Retinal pigment epithelial cell (primary cell): ENCODE results near the gene SLC25A11.
A peak's percentile ranks its signal among the peaks of the same experiment; 100 is the strongest.

ENCODE experiments used
- DNase-seq: peaks from one replicate; pipeline ENCODE4 v3.0.0-alpha.2; 2010; ENCODE audit warnings: low read depth
- H3K4me3 ChIP-seq: 2 replicates; pipeline ENCODE4 v1.5.1; 2011; ENCODE audit warnings: mild to moderate bottlenecking, low read length, control low read depth, moderate library complexity
- TF ChIP-seq, protein P1 (sequence below): conservative IDR thresholded peaks from 2 replicates; pipeline ENCODE4 v1.5.1; 2011; ENCODE audit warnings: low read depth, low read length, control low read depth, inconsistent platforms

SLC25A11 gene

GRCh38 chr17:4938069-4938491 lies 1.8 kb downstream of the SLC25A11 start:
- TF ChIP-seq, protein P1, sequence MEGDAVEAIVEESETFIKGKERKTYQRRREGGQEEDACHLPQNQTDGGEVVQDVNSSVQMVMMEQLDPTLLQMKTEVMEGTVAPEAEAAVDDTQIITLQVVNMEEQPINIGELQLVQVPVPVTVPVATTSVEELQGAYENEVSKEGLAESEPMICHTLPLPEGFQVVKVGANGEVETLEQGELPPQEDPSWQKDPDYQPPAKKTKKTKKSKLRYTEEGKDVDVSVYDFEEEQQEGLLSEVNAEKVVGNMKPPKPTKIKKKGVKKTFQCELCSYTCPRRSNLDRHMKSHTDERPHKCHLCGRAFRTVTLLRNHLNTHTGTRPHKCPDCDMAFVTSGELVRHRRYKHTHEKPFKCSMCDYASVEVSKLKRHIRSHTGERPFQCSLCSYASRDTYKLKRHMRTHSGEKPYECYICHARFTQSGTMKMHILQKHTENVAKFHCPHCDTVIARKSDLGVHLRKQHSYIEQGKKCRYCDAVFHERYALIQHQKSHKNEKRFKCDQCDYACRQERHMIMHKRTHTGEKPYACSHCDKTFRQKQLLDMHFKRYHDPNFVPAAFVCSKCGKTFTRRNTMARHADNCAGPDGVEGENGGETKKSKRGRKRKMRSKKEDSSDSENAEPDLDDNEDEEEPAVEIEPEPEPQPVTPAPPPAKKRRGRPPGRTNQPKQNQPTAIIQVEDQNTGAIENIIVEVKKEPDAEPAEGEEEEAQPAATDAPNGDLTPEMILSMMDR, result no peak
- no peak overlapping the region for H3K4me3 ChIP-seq
- DNase-seq, result no peak

DNA sequence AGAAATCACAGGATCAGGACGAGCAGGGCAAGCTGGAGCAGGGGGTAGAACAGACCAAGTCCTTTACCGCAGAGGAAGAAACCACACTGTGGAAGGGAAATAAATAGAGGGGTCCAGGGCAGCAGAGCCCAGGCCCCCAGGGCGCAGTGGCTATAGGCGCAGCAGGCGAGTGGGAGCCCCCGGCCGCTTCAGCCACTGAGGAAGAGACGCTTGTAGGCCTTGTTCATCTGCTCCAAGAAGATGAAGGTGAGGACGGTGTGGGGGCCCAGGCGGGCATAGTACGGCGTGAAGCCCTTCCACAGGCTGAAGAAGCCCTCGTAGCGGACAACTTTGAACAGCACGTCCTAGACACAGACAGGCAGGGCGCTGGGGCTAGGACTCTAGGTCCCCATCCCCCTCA lies 2.3 kb downstream of the SLC25A11 start:
- TF ChIP-seq, protein P1, result no peak
- H3K4me3 ChIP-seq, result no peak overlapping the region
- DNase-seq, result no peak

DNA sequence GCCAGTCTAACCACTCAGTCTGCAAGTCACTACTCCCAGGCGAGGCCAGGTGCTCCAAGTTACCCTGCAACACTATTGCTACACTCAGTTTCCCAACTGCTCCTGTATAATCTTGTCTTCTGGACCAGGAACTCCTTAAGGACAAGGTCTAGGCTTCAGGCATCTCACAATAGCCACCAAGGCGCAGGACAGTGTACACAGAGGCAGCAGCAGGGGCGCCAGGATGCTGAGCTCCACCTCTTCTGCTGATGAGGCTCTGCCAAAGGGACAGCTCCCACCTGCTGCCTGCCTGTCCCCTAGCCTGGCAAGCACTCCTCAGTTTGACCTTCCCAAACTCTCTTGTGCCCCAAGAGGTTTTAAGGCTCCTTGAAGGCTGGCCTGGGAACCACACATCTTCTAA lies 3.4 kb downstream of the SLC25A11 start:
- TF ChIP-seq, protein P1, result no peak
- no peak for DNase-seq
- H3K4me3 ChIP-seq, result no peak overlapping the region

DNA sequence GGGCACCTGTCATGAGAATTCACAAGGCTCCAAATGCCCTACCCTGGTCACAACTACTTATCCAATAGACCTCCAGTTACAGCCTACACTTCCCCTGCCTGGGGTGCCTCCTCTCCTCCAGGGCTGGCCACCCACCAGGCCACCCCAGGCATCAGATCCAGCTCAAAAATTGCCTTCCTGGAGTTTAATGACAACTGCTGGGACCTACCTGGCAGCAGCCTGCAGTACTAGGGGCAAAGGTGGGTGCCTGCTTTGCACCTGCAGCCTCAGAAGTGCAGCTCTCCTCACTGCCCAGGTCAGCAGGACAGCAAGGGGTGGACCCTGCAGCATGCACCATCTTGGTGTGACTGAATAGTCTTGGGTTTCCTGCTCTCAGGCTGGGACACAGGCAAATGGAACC lies 4.2 kb downstream of the SLC25A11 start:
- no peak overlapping the region for H3K4me3 ChIP-seq
- TF ChIP-seq, protein P1, result no peak
- DNase-seq, result no peak

DNA sequence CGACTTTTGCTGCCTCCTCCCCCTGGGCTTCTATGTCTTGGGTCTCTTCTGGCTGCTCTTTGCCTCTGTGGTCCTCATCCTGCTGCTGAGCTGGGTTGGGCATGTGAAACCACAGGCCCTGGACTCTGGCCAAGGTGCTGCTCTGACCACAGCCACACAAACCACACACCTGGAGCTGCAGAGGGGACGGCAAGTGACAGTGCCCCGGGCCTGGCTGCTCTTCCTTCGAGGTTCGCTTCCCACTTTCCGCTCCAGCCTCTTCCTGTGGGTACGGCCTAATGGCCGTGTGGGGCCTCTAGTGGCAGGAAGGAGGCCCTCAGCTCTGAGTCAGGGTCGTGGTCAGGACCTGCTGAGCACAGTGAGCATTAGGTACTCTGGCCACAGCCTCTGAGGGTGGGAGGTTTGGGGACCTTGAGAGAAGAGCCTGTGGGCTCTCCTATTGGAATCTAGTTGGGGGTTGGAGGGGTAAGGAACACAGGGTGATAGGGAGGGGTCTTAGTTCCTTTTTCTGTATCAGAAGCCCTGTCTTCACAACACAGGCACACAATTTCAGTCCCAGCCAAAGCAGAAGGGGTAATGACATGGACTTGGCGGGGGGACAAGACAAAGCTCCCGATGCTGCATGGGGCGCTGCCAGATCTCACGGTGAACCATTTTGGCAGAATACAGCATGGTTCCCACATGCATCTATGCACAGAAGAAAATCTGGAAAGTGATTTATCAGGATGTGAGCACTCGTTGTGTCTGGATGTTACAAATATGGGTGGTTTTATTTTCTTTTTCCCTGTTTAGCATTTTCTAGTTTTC lies 5.5 kb downstream of the SLC25A11 start:
- TF ChIP-seq, protein P1, result peak; percentile 51
- no peak overlapping the region for H3K4me3 ChIP-seq
- DNase-seq, result no peak

DNA sequence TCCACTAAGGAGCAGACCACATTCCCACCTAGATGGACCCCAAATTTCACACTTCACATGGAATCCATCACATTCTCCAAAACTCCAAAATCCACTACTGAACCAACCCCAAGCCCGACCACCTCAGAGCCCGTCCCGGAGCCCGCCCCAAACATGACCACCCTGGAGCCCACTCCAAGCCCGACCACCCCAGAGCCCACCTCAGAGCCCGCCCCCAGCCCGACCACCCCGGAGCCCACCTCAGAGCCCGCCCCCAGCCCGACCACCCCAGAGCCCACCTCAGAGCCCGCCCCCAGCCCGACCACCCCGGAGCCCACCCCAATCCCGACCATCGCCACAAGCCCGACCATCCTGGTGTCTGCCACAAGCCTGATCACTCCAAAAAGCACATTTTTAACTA lies 6.2 kb downstream of the SLC25A11 start:
- TF ChIP-seq, protein P1, result no peak
- no peak overlapping the region for H3K4me3 ChIP-seq
- DNase-seq, result no peak

- TF ChIP-seq, protein P1, result no peak
- H3K4me3 ChIP-seq, result no peak overlapping the region
- DNase-seq, result no peak
Observed at GRCh38 chr17:4932756-4933155, 7.1 kb downstream of the SLC25A11 start.
